ENCODE measurements around the gene CAMTA1.

The CAMTA1 gene

GRCh38 chr1:7654725-7655124 lies 869.5 kb downstream of the CAMTA1 start:
- no peak for DNase-seq (ENCODE audit: low read depth)
- TF ChIP-seq CTCF (conservative IDR thresholded peaks at IDR 0.05; ENCODE audit: control insufficient read depth, insufficient read depth, low read depth, low read length) = no peak
- no peak overlapping the region for H3K4me3 ChIP-seq (ENCODE audit: control insufficient read depth, low read depth, low read length)

- DNase-seq (ENCODE audit: low read depth) = no peak
- TF ChIP-seq CTCF (conservative IDR thresholded peaks at IDR 0.05; ENCODE audit: control insufficient read depth, insufficient read depth, low read depth, low read length) = no peak
- H3K4me3 ChIP-seq (ENCODE audit: control insufficient read depth, low read depth, low read length) = no peak overlapping the region
Measured at GRCh38 chr1:7655354-7655753, 870.1 kb downstream of the CAMTA1 start.

- no peak overlapping the region for H3K4me3 ChIP-seq (ENCODE audit: control insufficient read depth, low read depth, low read length)
- TF ChIP-seq CTCF (conservative IDR thresholded peaks at IDR 0.05; ENCODE audit: control insufficient read depth, insufficient read depth, low read depth, low read length) = no peak
- no peak for DNase-seq (ENCODE audit: low read depth)
Measured at GRCh38 chr1:7656557-7657215, 871.4 kb downstream of the CAMTA1 start.

GRCh38 chr1:7657287-7658016 lies 872.2 kb downstream of the CAMTA1 start:
- DNase-seq (ENCODE audit: low read depth) = no peak
- no peak overlapping the region for H3K4me3 ChIP-seq (ENCODE audit: control insufficient read depth, low read depth, low read length)
- TF ChIP-seq CTCF (conservative IDR thresholded peaks at IDR 0.05; ENCODE audit: control insufficient read depth, insufficient read depth, low read depth, low read length) = no peak

- no peak for TF ChIP-seq CTCF (conservative IDR thresholded peaks at IDR 0.05; ENCODE audit: control insufficient read depth, insufficient read depth, low read depth, low read length)
- no peak for DNase-seq (ENCODE audit: low read depth)
- no peak overlapping the region for H3K4me3 ChIP-seq (ENCODE audit: control insufficient read depth, low read depth, low read length)
Measured at GRCh38 chr1:7658099-7658498, 872.8 kb downstream of the CAMTA1 start.

GRCh38 chr1:7659514-7659913 lies 874.3 kb downstream of the CAMTA1 start:
- DNase-seq (ENCODE audit: low read depth) = no peak
- no peak overlapping the region for H3K4me3 ChIP-seq (ENCODE audit: control insufficient read depth, low read depth, low read length)
- no peak for TF ChIP-seq CTCF (conservative IDR thresholded peaks at IDR 0.05; ENCODE audit: control insufficient read depth, insufficient read depth, low read depth, low read length)

Measured in fibroblast of mammary gland (primary cell).